ENCODE measurements around the gene SLC30A2. TPM values are rescaled to one million over a fixed set of nuclear protein-coding genes. Genes with fewer than 3 reads are reported as not detected.

SLC30A2 gene
- polyA plus RNA-seq, 1 donor from 2014 or later = 0.46 TPM

DNA sequence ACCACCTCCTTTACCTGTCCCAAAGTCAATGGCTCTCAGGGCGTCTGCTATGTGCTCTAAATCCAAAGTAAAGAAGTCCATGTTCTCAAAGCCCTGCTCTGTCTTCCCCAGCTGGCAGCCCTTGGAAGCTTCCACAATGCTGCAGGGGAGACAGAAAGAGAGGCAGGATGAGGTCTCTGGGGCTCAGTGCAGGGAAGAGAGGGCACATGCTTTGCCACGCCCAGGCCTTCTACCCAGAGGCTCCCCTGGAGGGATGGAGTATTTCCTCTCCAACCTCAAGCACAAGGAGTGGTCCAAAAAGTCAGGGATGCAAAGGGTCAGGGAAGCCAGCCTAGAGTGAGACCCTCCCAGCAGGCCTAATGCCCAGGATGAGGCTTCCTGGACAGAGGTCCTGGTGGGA is 11.3 kb upstream of the SLC30A2 start:
- H3K27me3 ChIP-seq (ENCODE audit: insufficient read depth, low read depth, low read length) = no peaks in the 10 kb centered on the region

DNA sequence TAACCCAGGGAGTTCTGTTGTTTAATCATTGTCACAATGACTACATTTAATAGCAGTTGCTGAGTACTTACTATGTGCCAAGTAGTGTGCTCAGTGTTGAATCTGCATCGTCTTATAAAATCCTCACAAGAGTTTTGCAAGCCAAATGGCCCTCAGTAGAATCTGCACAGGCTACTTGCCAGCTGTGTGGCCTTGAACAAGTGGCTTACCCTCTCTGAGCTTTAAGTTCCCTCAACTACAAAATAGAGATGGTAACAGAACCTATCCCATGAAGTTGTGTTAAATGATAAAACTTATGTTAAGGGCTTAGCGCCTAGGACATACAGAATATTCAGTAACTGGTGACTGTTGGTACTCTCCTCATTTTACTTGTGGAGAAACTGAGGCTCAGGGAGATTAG is 9.1 kb upstream of the SLC30A2 start:
- Histone ChIP-seq H3K9me2 (ENCODE audit: insufficient read depth, low read length) (no peaks in the 10 kb centered on the region), H3K27ac (ENCODE audit: low read length) (no peak overlapping the region), H3K79me2 (replicated peaks; ENCODE audit: insufficient read depth, low read length) (no peaks in the 10 kb centered on the region), H3K9ac (ENCODE audit: low read length) (no peak overlapping the region), H3K36me3 (ENCODE audit: insufficient read depth, low read length) (no peaks in the 10 kb centered on the region), H3K27me3 (ENCODE audit: insufficient read depth, low read depth, low read length) (no peaks in the 10 kb centered on the region), H3K4me3 (ENCODE audit: low read length) (no peak overlapping the region), H3K9me3 (ENCODE audit: low read length) (no peaks in the 10 kb centered on the region), H3K4me2 (ENCODE audit: low read length) (no peak overlapping the region), H4K20me1 (ENCODE audit: insufficient read depth) (no peaks in the 10 kb centered on the region), H2AFZ (ENCODE audit: low read depth, low read length) (no peak overlapping the region), H3F3A (ENCODE audit: insufficient read depth, low read length, poor library complexity, severe bottlenecking) (no peaks in the 10 kb centered on the region)
- no peak for TF ChIP-seq EZH2 (IDR thresholded peaks at IDR 0.05; ENCODE audit: borderline replicate concordance, insufficient read depth, low read length, poor library complexity, severe bottlenecking)
- TF ChIP-seq EP300 (conservative IDR thresholded peaks at IDR 0.05; ENCODE audit: poor library complexity, severe bottlenecking) = no peak
- TF ChIP-seq, protein P1, sequence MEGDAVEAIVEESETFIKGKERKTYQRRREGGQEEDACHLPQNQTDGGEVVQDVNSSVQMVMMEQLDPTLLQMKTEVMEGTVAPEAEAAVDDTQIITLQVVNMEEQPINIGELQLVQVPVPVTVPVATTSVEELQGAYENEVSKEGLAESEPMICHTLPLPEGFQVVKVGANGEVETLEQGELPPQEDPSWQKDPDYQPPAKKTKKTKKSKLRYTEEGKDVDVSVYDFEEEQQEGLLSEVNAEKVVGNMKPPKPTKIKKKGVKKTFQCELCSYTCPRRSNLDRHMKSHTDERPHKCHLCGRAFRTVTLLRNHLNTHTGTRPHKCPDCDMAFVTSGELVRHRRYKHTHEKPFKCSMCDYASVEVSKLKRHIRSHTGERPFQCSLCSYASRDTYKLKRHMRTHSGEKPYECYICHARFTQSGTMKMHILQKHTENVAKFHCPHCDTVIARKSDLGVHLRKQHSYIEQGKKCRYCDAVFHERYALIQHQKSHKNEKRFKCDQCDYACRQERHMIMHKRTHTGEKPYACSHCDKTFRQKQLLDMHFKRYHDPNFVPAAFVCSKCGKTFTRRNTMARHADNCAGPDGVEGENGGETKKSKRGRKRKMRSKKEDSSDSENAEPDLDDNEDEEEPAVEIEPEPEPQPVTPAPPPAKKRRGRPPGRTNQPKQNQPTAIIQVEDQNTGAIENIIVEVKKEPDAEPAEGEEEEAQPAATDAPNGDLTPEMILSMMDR (IDR thresholded peaks at IDR 0.05; ENCODE audit: poor library complexity, severe bottlenecking) = no peak
- TF ChIP-seq RAD21 (conservative IDR thresholded peaks at IDR 0.05) = no peak
- TF ChIP-seq SMC3 (conservative IDR thresholded peaks at IDR 0.05; ENCODE audit: poor library complexity) = no peak
- TF ChIP-seq MXI1 (conservative IDR thresholded peaks at IDR 0.05; ENCODE audit: poor library complexity, severe bottlenecking) = no peak
- no peak for TF ChIP-seq TAF1 (IDR thresholded peaks at IDR 0.05; ENCODE audit: low read depth)
- no peak for TF ChIP-seq POLR2AphosphoS5 (IDR thresholded peaks at IDR 0.05)
- TF ChIP-seq, protein P2, sequence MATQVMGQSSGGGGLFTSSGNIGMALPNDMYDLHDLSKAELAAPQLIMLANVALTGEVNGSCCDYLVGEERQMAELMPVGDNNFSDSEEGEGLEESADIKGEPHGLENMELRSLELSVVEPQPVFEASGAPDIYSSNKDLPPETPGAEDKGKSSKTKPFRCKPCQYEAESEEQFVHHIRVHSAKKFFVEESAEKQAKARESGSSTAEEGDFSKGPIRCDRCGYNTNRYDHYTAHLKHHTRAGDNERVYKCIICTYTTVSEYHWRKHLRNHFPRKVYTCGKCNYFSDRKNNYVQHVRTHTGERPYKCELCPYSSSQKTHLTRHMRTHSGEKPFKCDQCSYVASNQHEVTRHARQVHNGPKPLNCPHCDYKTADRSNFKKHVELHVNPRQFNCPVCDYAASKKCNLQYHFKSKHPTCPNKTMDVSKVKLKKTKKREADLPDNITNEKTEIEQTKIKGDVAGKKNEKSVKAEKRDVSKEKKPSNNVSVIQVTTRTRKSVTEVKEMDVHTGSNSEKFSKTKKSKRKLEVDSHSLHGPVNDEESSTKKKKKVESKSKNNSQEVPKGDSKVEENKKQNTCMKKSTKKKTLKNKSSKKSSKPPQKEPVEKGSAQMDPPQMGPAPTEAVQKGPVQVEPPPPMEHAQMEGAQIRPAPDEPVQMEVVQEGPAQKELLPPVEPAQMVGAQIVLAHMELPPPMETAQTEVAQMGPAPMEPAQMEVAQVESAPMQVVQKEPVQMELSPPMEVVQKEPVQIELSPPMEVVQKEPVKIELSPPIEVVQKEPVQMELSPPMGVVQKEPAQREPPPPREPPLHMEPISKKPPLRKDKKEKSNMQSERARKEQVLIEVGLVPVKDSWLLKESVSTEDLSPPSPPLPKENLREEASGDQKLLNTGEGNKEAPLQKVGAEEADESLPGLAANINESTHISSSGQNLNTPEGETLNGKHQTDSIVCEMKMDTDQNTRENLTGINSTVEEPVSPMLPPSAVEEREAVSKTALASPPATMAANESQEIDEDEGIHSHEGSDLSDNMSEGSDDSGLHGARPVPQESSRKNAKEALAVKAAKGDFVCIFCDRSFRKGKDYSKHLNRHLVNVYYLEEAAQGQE (IDR thresholded peaks at IDR 0.05; ENCODE audit: borderline replicate concordance) = no peak

More for the DNA sequence above, 11.3 kb upstream of the SLC30A2 start:
- no peaks in the 10 kb centered on the region for H3K36me3 ChIP-seq (ENCODE audit: insufficient read depth, low read length)
- no peak overlapping the region for H3K9ac ChIP-seq (ENCODE audit: low read length)
- no peak overlapping the region for H2AFZ ChIP-seq (ENCODE audit: low read depth, low read length)
- no peak overlapping the region for H3K4me2 ChIP-seq (ENCODE audit: low read length)
- H3K9me2 ChIP-seq (ENCODE audit: insufficient read depth, low read length) = no peaks in the 10 kb centered on the region
- H3K27ac ChIP-seq (ENCODE audit: low read length) = no peak overlapping the region
- H4K20me1 ChIP-seq (ENCODE audit: insufficient read depth) = no peaks in the 10 kb centered on the region
- no peaks in the 10 kb centered on the region for H3K9me3 ChIP-seq (ENCODE audit: low read length)
- no peaks in the 10 kb centered on the region for H3K79me2 ChIP-seq (replicated peaks; ENCODE audit: insufficient read depth, low read length)
- H3K4me3 ChIP-seq (ENCODE audit: low read length) = no peak overlapping the region
- TF ChIP-seq RAD21 (conservative IDR thresholded peaks at IDR 0.05) (no peak), EZH2 (IDR thresholded peaks at IDR 0.05; ENCODE audit: borderline replicate concordance, insufficient read depth, low read length, poor library complexity, severe bottlenecking) (no peak)
- no peaks in the 10 kb centered on the region for H3F3A ChIP-seq (ENCODE audit: insufficient read depth, low read length, poor library complexity, severe bottlenecking)
